ENCODE results near the gene ACSL1.

Gene ACSL1
- 17.3 to 42.9 (median 27.1) reads per million in 3 donors for total RNA-seq

GRCh38 chr4:184825896-184826690 lies at the start of gene ACSL1:
Gene ACSL1 (minus strand): TSS chr4:184825968. CDS start chr4:184803514, 22,454 bp downstream.
- peak within 1 kb of the TSS; percentile 61 for H3K27ac ChIP-seq (ENCODE audit: insufficient read depth, low read length, poor library complexity, severe bottlenecking)
- H3K9me3 ChIP-seq (ENCODE audit: control insufficient read depth, low read length) = no peaks in the 10 kb centered on the region
- no peaks in the 10 kb centered on the region for H3K36me3 ChIP-seq (ENCODE audit: control insufficient read depth, insufficient read depth, low read length)
- peaks cover 14% of the 10 kb centered on the region for H3K4me1 ChIP-seq (ENCODE audit: control insufficient read depth, insufficient read depth, low read length, poor library complexity, severe bottlenecking)
- peak; percentile 67 to 71 (median 71) for DNase-seq
- H3K27me3 ChIP-seq (replicated peaks; ENCODE audit: control insufficient read depth, insufficient read depth, low read length, poor library complexity, severe bottlenecking) = no peaks in the 10 kb centered on the region
- H3K4me3 ChIP-seq (ENCODE audit: insufficient read depth, low read depth, low read length, poor library complexity, severe bottlenecking) = peak within 1 kb of the TSS; percentile 82

GRCh38 chr4:184873054-184873453 lies 47.3 kb upstream of the ACSL1 start:
- DNase-seq = no peak
- Histone ChIP-seq H3K4me1 (ENCODE audit: control insufficient read depth, insufficient read depth, low read length, poor library complexity, severe bottlenecking) (no peaks in the 10 kb centered on the region), H3K27ac (ENCODE audit: insufficient read depth, low read length, poor library complexity, severe bottlenecking) (no peak overlapping the region), H3K9me3 (ENCODE audit: control insufficient read depth, low read length) (no peaks in the 10 kb centered on the region), H3K4me3 (ENCODE audit: insufficient read depth, low read depth, low read length, poor library complexity, severe bottlenecking) (no peak overlapping the region), H3K36me3 (ENCODE audit: control insufficient read depth, insufficient read depth, low read length) (no peaks in the 10 kb centered on the region), H3K27me3 (replicated peaks; ENCODE audit: control insufficient read depth, insufficient read depth, low read length, poor library complexity, severe bottlenecking) (no peaks in the 10 kb centered on the region)

- H3K4me3 ChIP-seq (ENCODE audit: insufficient read depth, low read depth, low read length, poor library complexity, severe bottlenecking) = no peak overlapping the region
These were observed 45.0 kb upstream of the ACSL1 start for GRCh38 chr4:184870718-184871117.

GRCh38 chr4:184868623-184869022 lies 42.9 kb upstream of the ACSL1 start:
- Histone ChIP-seq H3K9me3 (ENCODE audit: control insufficient read depth, low read length) (no peaks in the 10 kb centered on the region), H3K27me3 (replicated peaks; ENCODE audit: control insufficient read depth, insufficient read depth, low read length, poor library complexity, severe bottlenecking) (no peaks in the 10 kb centered on the region), H3K36me3 (ENCODE audit: control insufficient read depth, insufficient read depth, low read length) (no peaks in the 10 kb centered on the region), H3K27ac (ENCODE audit: insufficient read depth, low read length, poor library complexity, severe bottlenecking) (no peak overlapping the region), H3K4me1 (ENCODE audit: control insufficient read depth, insufficient read depth, low read length, poor library complexity, severe bottlenecking) (no peaks in the 10 kb centered on the region), H3K4me3 (ENCODE audit: insufficient read depth, low read depth, low read length, poor library complexity, severe bottlenecking) (no peak overlapping the region)
- no peak for DNase-seq

More at GRCh38 chr4:184870718-184871117, 45.0 kb upstream of the ACSL1 start:
- Histone ChIP-seq H3K27me3 (replicated peaks; ENCODE audit: control insufficient read depth, insufficient read depth, low read length, poor library complexity, severe bottlenecking) (no peaks in the 10 kb centered on the region), H3K36me3 (ENCODE audit: control insufficient read depth, insufficient read depth, low read length) (no peaks in the 10 kb centered on the region), H3K9me3 (ENCODE audit: control insufficient read depth, low read length) (no peaks in the 10 kb centered on the region), H3K27ac (ENCODE audit: insufficient read depth, low read length, poor library complexity, severe bottlenecking) (no peak overlapping the region), H3K4me1 (ENCODE audit: control insufficient read depth, insufficient read depth, low read length, poor library complexity, severe bottlenecking) (no peaks in the 10 kb centered on the region)
- no peak for DNase-seq

- no peaks in the 10 kb centered on the region for H3K36me3 ChIP-seq (ENCODE audit: control insufficient read depth, insufficient read depth, low read length)
- no peaks in the 10 kb centered on the region for H3K9me3 ChIP-seq (ENCODE audit: control insufficient read depth, low read length)
- no peak for DNase-seq
- no peak overlapping the region for H3K4me3 ChIP-seq (ENCODE audit: insufficient read depth, low read depth, low read length, poor library complexity, severe bottlenecking)
- no peaks in the 10 kb centered on the region for H3K4me1 ChIP-seq (ENCODE audit: control insufficient read depth, insufficient read depth, low read length, poor library complexity, severe bottlenecking)
- H3K27me3 ChIP-seq (replicated peaks; ENCODE audit: control insufficient read depth, insufficient read depth, low read length, poor library complexity, severe bottlenecking) = no peaks in the 10 kb centered on the region
- H3K27ac ChIP-seq (ENCODE audit: insufficient read depth, low read length, poor library complexity, severe bottlenecking) = no peak overlapping the region
These were observed 38.1 kb upstream of the ACSL1 start for GRCh38 chr4:184863916-184864315.

GRCh38 chr4:184861047-184861446 lies 35.3 kb upstream of the ACSL1 start:
- Histone ChIP-seq H3K9me3 (ENCODE audit: control insufficient read depth, low read length) (no peaks in the 10 kb centered on the region), H3K27ac (ENCODE audit: insufficient read depth, low read length, poor library complexity, severe bottlenecking) (no peak overlapping the region), H3K36me3 (ENCODE audit: control insufficient read depth, insufficient read depth, low read length) (no peaks in the 10 kb centered on the region), H3K27me3 (replicated peaks; ENCODE audit: control insufficient read depth, insufficient read depth, low read length, poor library complexity, severe bottlenecking) (no peaks in the 10 kb centered on the region), H3K4me3 (ENCODE audit: insufficient read depth, low read depth, low read length, poor library complexity, severe bottlenecking) (no peak overlapping the region), H3K4me1 (ENCODE audit: control insufficient read depth, insufficient read depth, low read length, poor library complexity, severe bottlenecking) (no peaks in the 10 kb centered on the region)
- DNase-seq = no peak

GRCh38 chr4:184860018-184860779 lies 34.4 kb upstream of the ACSL1 start:
- DNase-seq = no peak
- Histone ChIP-seq H3K27ac (ENCODE audit: insufficient read depth, low read length, poor library complexity, severe bottlenecking) (no peak overlapping the region), H3K4me1 (ENCODE audit: control insufficient read depth, insufficient read depth, low read length, poor library complexity, severe bottlenecking) (no peaks in the 10 kb centered on the region)

GRCh38 chr4:184857441-184858121 lies 31.8 kb upstream of the ACSL1 start:
- H3K4me1 ChIP-seq (ENCODE audit: control insufficient read depth, insufficient read depth, low read length, poor library complexity, severe bottlenecking) = no peaks in the 10 kb centered on the region
- H3K9me3 ChIP-seq (ENCODE audit: control insufficient read depth, low read length) = no peaks in the 10 kb centered on the region
- DNase-seq = no peak
- H3K27me3 ChIP-seq (replicated peaks; ENCODE audit: control insufficient read depth, insufficient read depth, low read length, poor library complexity, severe bottlenecking) = no peaks in the 10 kb centered on the region
- H3K27ac ChIP-seq (ENCODE audit: insufficient read depth, low read length, poor library complexity, severe bottlenecking) = no peak overlapping the region
- H3K36me3 ChIP-seq (ENCODE audit: control insufficient read depth, insufficient read depth, low read length) = no peaks in the 10 kb centered on the region
- H3K4me3 ChIP-seq (ENCODE audit: insufficient read depth, low read depth, low read length, poor library complexity, severe bottlenecking) = no peak overlapping the region

More at GRCh38 chr4:184860018-184860779, 34.4 kb upstream of the ACSL1 start:
- Histone ChIP-seq H3K27me3 (replicated peaks; ENCODE audit: control insufficient read depth, insufficient read depth, low read length, poor library complexity, severe bottlenecking) (no peaks in the 10 kb centered on the region), H3K36me3 (ENCODE audit: control insufficient read depth, insufficient read depth, low read length) (no peaks in the 10 kb centered on the region), H3K9me3 (ENCODE audit: control insufficient read depth, low read length) (no peaks in the 10 kb centered on the region), H3K4me3 (ENCODE audit: insufficient read depth, low read depth, low read length, poor library complexity, severe bottlenecking) (no peak overlapping the region)

- Histone ChIP-seq H3K27ac (ENCODE audit: insufficient read depth, low read length, poor library complexity, severe bottlenecking) (no peak overlapping the region), H3K27me3 (replicated peaks; ENCODE audit: control insufficient read depth, insufficient read depth, low read length, poor library complexity, severe bottlenecking) (no peaks in the 10 kb centered on the region), H3K4me3 (ENCODE audit: insufficient read depth, low read depth, low read length, poor library complexity, severe bottlenecking) (no peak overlapping the region), H3K4me1 (ENCODE audit: control insufficient read depth, insufficient read depth, low read length, poor library complexity, severe bottlenecking) (no peaks in the 10 kb centered on the region), H3K9me3 (ENCODE audit: control insufficient read depth, low read length) (no peaks in the 10 kb centered on the region), H3K36me3 (ENCODE audit: control insufficient read depth, insufficient read depth, low read length) (no peaks in the 10 kb centered on the region)
- DNase-seq = no peak
These were observed 30.5 kb upstream of the ACSL1 start for GRCh38 chr4:184856277-184856609.

GRCh38 chr4:184854673-184855072 lies 28.9 kb upstream of the ACSL1 start:
- H3K36me3 ChIP-seq (ENCODE audit: control insufficient read depth, insufficient read depth, low read length) = no peaks in the 10 kb centered on the region
- no peak for DNase-seq
- no peak overlapping the region for H3K27ac ChIP-seq (ENCODE audit: insufficient read depth, low read length, poor library complexity, severe bottlenecking)
- H3K9me3 ChIP-seq (ENCODE audit: control insufficient read depth, low read length) = no peaks in the 10 kb centered on the region
- no peaks in the 10 kb centered on the region for H3K27me3 ChIP-seq (replicated peaks; ENCODE audit: control insufficient read depth, insufficient read depth, low read length, poor library complexity, severe bottlenecking)
- no peak overlapping the region for H3K4me3 ChIP-seq (ENCODE audit: insufficient read depth, low read depth, low read length, poor library complexity, severe bottlenecking)
- H3K4me1 ChIP-seq (ENCODE audit: control insufficient read depth, insufficient read depth, low read length, poor library complexity, severe bottlenecking) = no peaks in the 10 kb centered on the region

Data from effector memory CD4-positive, alpha-beta T cell (primary cell).